Hepatocyte (in vitro differentiated cells): ENCODE results near the gene ZSCAN30.

Experiments used
- EZH2 ChIP-seq: fragments of 200-600 bp; sonication (generic); IDR thresholded peaks from 2 replicates; pipeline ENCODE4 v1.6.1; 2016; ENCODE audit warnings: antibody characterized with exemption, mild to moderate bottlenecking, borderline replicate concordance
- TF ChIP-seq, protein P1 (sequence below): fragments of 200-600 bp; sonication (generic); IDR thresholded peaks from 2 replicates; pipeline ENCODE4 v1.5.1; 2016; ENCODE audit warnings: antibody characterized with exemption, mild to moderate bottlenecking; ENCODE audit not compliant: poor library complexity

DNA sequence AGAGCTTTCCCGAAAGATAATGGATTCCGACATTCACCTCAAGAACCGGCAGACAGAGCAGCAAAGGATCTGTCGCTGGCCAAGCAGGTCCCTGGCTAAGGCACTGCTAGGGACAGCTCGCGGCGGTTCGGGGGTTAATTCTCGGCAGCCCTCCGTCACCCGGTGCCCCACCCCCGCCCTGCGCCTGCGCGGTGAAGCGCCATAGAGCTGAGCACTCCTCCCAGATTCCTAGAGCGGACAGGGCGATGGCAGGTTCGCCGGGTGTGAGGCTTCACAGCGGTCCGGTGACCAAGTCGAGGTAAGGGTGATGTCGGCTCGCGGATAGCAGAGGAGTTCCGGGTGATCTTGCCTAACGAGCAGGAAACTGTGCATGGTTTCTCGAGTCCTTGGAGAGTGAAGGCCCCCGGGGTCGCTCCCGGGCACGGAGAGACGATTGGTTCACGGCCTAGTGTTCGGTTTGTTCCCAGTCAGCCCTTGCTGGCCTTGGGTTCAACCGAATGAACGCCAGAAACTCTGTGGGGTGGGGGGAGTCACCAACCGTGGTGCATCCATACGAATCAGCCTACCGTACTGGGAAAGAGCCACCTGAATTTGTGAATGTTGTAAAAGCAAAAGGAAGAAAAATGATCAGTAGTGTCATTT, at the start of gene ZSCAN30:
- TF ChIP-seq, protein P1, sequence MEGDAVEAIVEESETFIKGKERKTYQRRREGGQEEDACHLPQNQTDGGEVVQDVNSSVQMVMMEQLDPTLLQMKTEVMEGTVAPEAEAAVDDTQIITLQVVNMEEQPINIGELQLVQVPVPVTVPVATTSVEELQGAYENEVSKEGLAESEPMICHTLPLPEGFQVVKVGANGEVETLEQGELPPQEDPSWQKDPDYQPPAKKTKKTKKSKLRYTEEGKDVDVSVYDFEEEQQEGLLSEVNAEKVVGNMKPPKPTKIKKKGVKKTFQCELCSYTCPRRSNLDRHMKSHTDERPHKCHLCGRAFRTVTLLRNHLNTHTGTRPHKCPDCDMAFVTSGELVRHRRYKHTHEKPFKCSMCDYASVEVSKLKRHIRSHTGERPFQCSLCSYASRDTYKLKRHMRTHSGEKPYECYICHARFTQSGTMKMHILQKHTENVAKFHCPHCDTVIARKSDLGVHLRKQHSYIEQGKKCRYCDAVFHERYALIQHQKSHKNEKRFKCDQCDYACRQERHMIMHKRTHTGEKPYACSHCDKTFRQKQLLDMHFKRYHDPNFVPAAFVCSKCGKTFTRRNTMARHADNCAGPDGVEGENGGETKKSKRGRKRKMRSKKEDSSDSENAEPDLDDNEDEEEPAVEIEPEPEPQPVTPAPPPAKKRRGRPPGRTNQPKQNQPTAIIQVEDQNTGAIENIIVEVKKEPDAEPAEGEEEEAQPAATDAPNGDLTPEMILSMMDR, result no peak
- no peak for TF ChIP-seq EZH2
